Peyer's patch (tissue), 4 donors: Measurements from ENCODE around the gene MED22.

Experiments
- CTCF ChIP-seq, 6 experiments: fragments of 450-650 bp in 4 of 6; fragments of 200-600 bp in 2 of 6; sonication (generic) in 1 of 6; IDR thresholded peaks; one replicate each; pipeline ENCODE4 v1.5.1; 2017 to 2019; ENCODE audit warnings: antibody characterized with exemption in 6 of 6, mild to moderate bottlenecking in 3 of 6, moderate library complexity in 1 of 6
- POLR2A ChIP-seq, 2 donors: fragments of 450-650 bp; IDR thresholded peaks; one replicate each; pipeline ENCODE4 v1.5.1; 2017; ENCODE audit warnings: antibody characterized with exemption in 2 of 2, mild to moderate bottlenecking in 2 of 2, moderate library complexity in 2 of 2

GRCh38 chr9:133397370-133397769 lies 49.4 kb upstream of the MED22 start:
- TF ChIP-seq POLR2A (IDR thresholded peaks at IDR 0.05) (no peak), CTCF (IDR thresholded peaks at IDR 0.05) (no peak)
